OCI-LY3 (cell line): ENCODE data around the gene GABRG3.

Experiments
- CTCF ChIP-seq: fragments of 200-600, 300-600 bp; sonication (generic); IDR thresholded peaks from 2 replicates; pipeline ENCODE4 v1.5.1; 2014; ENCODE audit warnings: antibody characterized with exemption, low read length, low read depth
- EZH2phosphoT487 ChIP-seq: fragments of 200-600 bp; shearing (Covaris generic); IDR thresholded peaks from 2 replicates; pipeline ENCODE4 v1.6.1; 2018; ENCODE audit warnings: antibody characterized with exemption, mixed run types, low read depth

GRCh38 chr15:27045796-27046195 lies 74.8 kb downstream of the GABRG3 start:
- TF ChIP-seq CTCF (no peak), EZH2phosphoT487 (no peak)
